ENCODE measurements around the gene RFTN1.

GRCh38 chr3:16486201-16486600, 27.3 kb downstream of the RFTN1 start:
- TF ChIP-seq CTCF (IDR thresholded peaks at IDR 0.05), result no peak
- TF ChIP-seq POLR2A (IDR thresholded peaks at IDR 0.05), result no peak

All from lower leg skin (tissue), 3 donors.